Left renal cortex interstitium (tissue), 4 donors: Measurements from ENCODE around the gene MTMR11. TPM values are rescaled to one million over a fixed set of nuclear protein-coding genes. Genes with fewer than 3 reads are reported as not detected.

Experiments
- polyA plus RNA-seq, 4 donors: library from polyadenylated mRNA; unstranded; fragments of 120-200 nt; gene quantifications; one replicate each; pipeline ENCODE4 v1.2.1, GENCODE V29; 2013; ENCODE audit not compliant: insufficient read length in 4 of 4

Gene MTMR11
- polyA plus RNA-seq, 4 donors = 25.8 to 36.5 (median 30.0) TPM

Other genes starting within 250 kb of the MTMR11 start
- gene FCGR1A, start 154.2 kb downstream of the MTMR11 start, polyA plus RNA-seq = 1 to 10 TPM in 3 of 4 donors, under 1 TPM in 1; 0.91 to 2.6 (median 1.8) TPM
- 10 to 100 TPM; 20.6 to 29.5 (median 25.6) TPM for gene BOLA1, start 37.3 kb downstream of the MTMR11 start, polyA plus RNA-seq
- gene SV2A, start 19.0 kb downstream of the MTMR11 start, polyA plus RNA-seq = 1 to 10 TPM; 7.7 to 8.7 (median 8.3) TPM
- 10 to 100 TPM; 73.0 to 84.5 (median 76.4) TPM for gene SF3B4, start 9.1 kb downstream of the MTMR11 start, polyA plus RNA-seq
- gene OTUD7B, start 73.8 kb upstream of the MTMR11 start, polyA plus RNA-seq = 10 to 100 TPM; 16.9 to 21.8 (median 19.0) TPM
- 10 to 100 TPM; 67.4 to 76.3 (median 70.1) TPM for gene VPS45, start 130.9 kb upstream of the MTMR11 start, polyA plus RNA-seq
- gene PLEKHO1, start 213.0 kb upstream of the MTMR11 start, polyA plus RNA-seq = 10 to 100 TPM; 41.4 to 67.8 (median 56.2) TPM